ENCODE results near the gene ORM2.

ORM2 gene

GRCh38 chr9:114282507-114282906, 47.2 kb upstream of the ORM2 start:
- peak; percentile 45 for DNase-seq
- peak overlapping the region; percentile 29 for H3K4me3 ChIP-seq (ENCODE audit: low read length)
- no peaks in the 10 kb centered on the region for H3K9me3 ChIP-seq (replicated peaks; ENCODE audit: insufficient read depth, low read length)
- no peaks in the 10 kb centered on the region for H4K20me1 ChIP-seq (ENCODE audit: insufficient read depth, low read length)
- peak overlapping the region; percentile 53 for H2AFZ ChIP-seq (ENCODE audit: low read length)
- H3K9ac ChIP-seq (ENCODE audit: low read length), result peak overlapping the region; percentile 40; the same call in 1 of the 2 replicates
- no peaks in the 10 kb centered on the region for H3F3A ChIP-seq (ENCODE audit: insufficient read depth, low read length)
- H3K9me2 ChIP-seq (replicated peaks; ENCODE audit: insufficient read depth, low read length), result no peaks in the 10 kb centered on the region
- peak overlapping the region; percentile 49 for H3K27ac ChIP-seq (ENCODE audit: low read length)
- peaks cover 14% of the 10 kb centered on the region for H3K4me1 ChIP-seq (ENCODE audit: low read length)
- H3K27me3 ChIP-seq (replicated peaks; ENCODE audit: insufficient read depth, low read length), result no peaks in the 10 kb centered on the region
- H3K36me3 ChIP-seq (replicated peaks; ENCODE audit: insufficient read depth, low read length), result no peaks in the 10 kb centered on the region
- H3K79me2 ChIP-seq (ENCODE audit: low read length), result no peaks in the 10 kb centered on the region
- peak overlapping the region; percentile 68 for H3K4me2 ChIP-seq (ENCODE audit: low read depth, low read length)
- TF ChIP-seq CTCF (IDR thresholded peaks at IDR 0.05; ENCODE audit: low read length) (no peak), EZH2 (optimal IDR thresholded peaks at IDR 0.05; ENCODE audit: low read depth, low read length) (no peak), EZH2phosphoT487 (IDR thresholded peaks at IDR 0.05; ENCODE audit: low read length) (no peak)

GRCh38 chr9:114282926-114283325, 46.7 kb upstream of the ORM2 start:
- H3K9ac ChIP-seq (ENCODE audit: low read length), result peak overlapping the region; percentile 40; the same call in 1 of the 2 replicates
- H3K27ac ChIP-seq (ENCODE audit: low read length), result peak overlapping the region; percentile 49
- no peaks in the 10 kb centered on the region for H3K27me3 ChIP-seq (replicated peaks; ENCODE audit: insufficient read depth, low read length)
- H3K9me3 ChIP-seq (replicated peaks; ENCODE audit: insufficient read depth, low read length), result no peaks in the 10 kb centered on the region
- H3K9me2 ChIP-seq (replicated peaks; ENCODE audit: insufficient read depth, low read length), result no peaks in the 10 kb centered on the region
- H3K36me3 ChIP-seq (replicated peaks; ENCODE audit: insufficient read depth, low read length), result no peaks in the 10 kb centered on the region
- peaks cover 14% of the 10 kb centered on the region for H3K4me1 ChIP-seq (ENCODE audit: low read length)
- H2AFZ ChIP-seq (ENCODE audit: low read length), result peak overlapping the region; percentile 53
- TF ChIP-seq EZH2 (optimal IDR thresholded peaks at IDR 0.05; ENCODE audit: low read depth, low read length) (no peak), CTCF (IDR thresholded peaks at IDR 0.05; ENCODE audit: low read length) (no peak), EZH2phosphoT487 (IDR thresholded peaks at IDR 0.05; ENCODE audit: low read length) (no peak)
- peak; percentile 78 for DNase-seq
- no peaks in the 10 kb centered on the region for H3F3A ChIP-seq (ENCODE audit: insufficient read depth, low read length)
- peak overlapping the region; percentile 29 for H3K4me3 ChIP-seq (ENCODE audit: low read length)
- H3K4me2 ChIP-seq (ENCODE audit: low read depth, low read length), result peak overlapping the region; percentile 68
- H4K20me1 ChIP-seq (ENCODE audit: insufficient read depth, low read length), result no peaks in the 10 kb centered on the region
- H3K79me2 ChIP-seq (ENCODE audit: low read length), result no peaks in the 10 kb centered on the region

GRCh38 chr9:114283551-114284111, 46.0 kb upstream of the ORM2 start:
- H3F3A ChIP-seq (ENCODE audit: insufficient read depth, low read length), result no peaks in the 10 kb centered on the region
- H3K4me1 ChIP-seq (ENCODE audit: low read length), result peaks cover 14% of the 10 kb centered on the region
- H3K27me3 ChIP-seq (replicated peaks; ENCODE audit: insufficient read depth, low read length), result no peaks in the 10 kb centered on the region
- no peaks in the 10 kb centered on the region for H3K9me2 ChIP-seq (replicated peaks; ENCODE audit: insufficient read depth, low read length)
- no peaks in the 10 kb centered on the region for H4K20me1 ChIP-seq (ENCODE audit: insufficient read depth, low read length)
- H3K36me3 ChIP-seq (replicated peaks; ENCODE audit: insufficient read depth, low read length), result no peaks in the 10 kb centered on the region
- no peak overlapping the region for H3K9ac ChIP-seq (ENCODE audit: low read length)
- H3K4me3 ChIP-seq (ENCODE audit: low read length), result no peak overlapping the region
- no peak overlapping the region for H3K27ac ChIP-seq (ENCODE audit: low read length)
- no peak for TF ChIP-seq EZH2phosphoT487 (IDR thresholded peaks at IDR 0.05; ENCODE audit: low read length)
- no peak for TF ChIP-seq CTCF (IDR thresholded peaks at IDR 0.05; ENCODE audit: low read length)
- peak overlapping the region; percentile 68; the same call in 1 of the 2 replicates for H3K4me2 ChIP-seq (ENCODE audit: low read depth, low read length)
- no peaks in the 10 kb centered on the region for H3K79me2 ChIP-seq (ENCODE audit: low read length)
- H3K9me3 ChIP-seq (replicated peaks; ENCODE audit: insufficient read depth, low read length), result no peaks in the 10 kb centered on the region
- no peak overlapping the region for H2AFZ ChIP-seq (ENCODE audit: low read length)
- DNase-seq, result no peak
